ENCODE results near the gene SLC25A11. TPM values are rescaled to one million over a fixed set of nuclear protein-coding genes. Genes with fewer than 3 reads are reported as not detected.
"Not testable (repeated sequence)": the region's sequence is repeated elsewhere in the genome, so short reads cannot be mapped to it uniquely, and the experiment has no call there.

Gene SLC25A11
- total RNA-seq, 2 donors from 2014 or later = 40.4 to 43.8 TPM

GRCh38 chr17:4908711-4909496, 30.9 kb downstream of the SLC25A11 start:
- H3K36me3 Mint-ChIP-seq (ENCODE audit: insufficient read depth in 2 of 2) = no peaks in the 10 kb centered on the region
- H3K4me3 Mint-ChIP-seq = no peak overlapping the region
- H3K27ac Mint-ChIP-seq = no peak overlapping the region
- H3K4me1 Mint-ChIP-seq (ENCODE audit: low read depth) = peaks cover under 1% of the 10 kb centered on the region
- H3K9me3 Mint-ChIP-seq = no peaks in the 10 kb centered on the region
- DNase-seq = peak; percentile 82 to 84
- ATAC-seq (replicated peaks in 1 of 2) = peak; percentile 96 to 98
- H3K27me3 Mint-ChIP-seq (ENCODE audit: low read depth) = no peaks in the 10 kb centered on the region

DNA sequence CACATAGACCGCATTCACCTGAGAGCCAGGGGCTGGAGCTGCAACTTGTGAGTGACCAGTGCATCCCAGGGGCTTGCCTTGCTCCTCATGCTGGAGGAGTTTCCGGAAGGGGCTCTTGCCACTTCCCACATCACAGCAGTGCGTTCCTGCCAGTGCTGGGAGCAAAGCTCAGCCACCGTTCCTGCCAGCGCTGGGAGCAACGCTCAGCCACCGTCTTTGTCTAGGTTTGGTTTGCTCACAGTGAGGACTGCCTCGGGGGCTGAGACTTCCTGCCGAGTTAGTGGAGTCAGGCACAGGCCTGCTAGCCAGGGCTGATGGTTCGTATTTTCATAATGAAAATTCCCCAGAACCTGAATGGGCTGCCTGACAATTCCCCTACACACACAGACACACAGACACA, 31.5 kb downstream of the SLC25A11 start:
- H3K4me1 Mint-ChIP-seq (ENCODE audit: low read depth) = peaks cover 6% of the 10 kb centered on the region
- H3K4me3 Mint-ChIP-seq = no peak overlapping the region
- H3K27me3 Mint-ChIP-seq (ENCODE audit: low read depth) = no peaks in the 10 kb centered on the region
- H3K27ac Mint-ChIP-seq = no peak overlapping the region
- H3K36me3 Mint-ChIP-seq (ENCODE audit: insufficient read depth in 2 of 2) = no peaks in the 10 kb centered on the region
- DNase-seq = no peak
- peak; percentile 30 for ATAC-seq (replicated peaks in 1 of 2)
- no peaks in the 10 kb centered on the region for H3K9me3 Mint-ChIP-seq

- H3K27ac Mint-ChIP-seq; H3K9me3 Mint-ChIP-seq; H3K36me3 Mint-ChIP-seq (ENCODE audit: insufficient read depth in 2 of 2); DNase-seq; ATAC-seq (replicated peaks in 1 of 2); H3K4me3 Mint-ChIP-seq; H3K27me3 Mint-ChIP-seq (ENCODE audit: low read depth): not testable (repeated sequence)
- peaks cover 18% of the 10 kb centered on the region for H3K4me1 Mint-ChIP-seq (ENCODE audit: low read depth)
Observed at GRCh38 chr17:4906642-4907041, 33.2 kb downstream of the SLC25A11 start.

- peak within 1 kb of the TSS; percentile 75 for H3K27ac Mint-ChIP-seq
- no peaks in the 10 kb centered on the region for H3K27me3 Mint-ChIP-seq (ENCODE audit: low read depth)
- H3K36me3 Mint-ChIP-seq (ENCODE audit: insufficient read depth in 2 of 2) = peaks cover 0 to 7% of the 10 kb centered on the region in 2 donors
- peaks cover 30% of the 10 kb centered on the region for H3K4me1 Mint-ChIP-seq (ENCODE audit: low read depth)
- ATAC-seq (replicated peaks in 1 of 2) (peak; percentile 41 to 49), DNase-seq (peak; percentile 80 to 84)
- H3K9me3 Mint-ChIP-seq = no peaks in the 10 kb centered on the region
- peak within 1 kb of the TSS; percentile 78 to 79 for H3K4me3 Mint-ChIP-seq
Observed at GRCh38 chr17:4903051-4903818, 36.6 kb downstream of the SLC25A11 start, which contains the start of gene CHRNE. CHRNE (minus strand) TSS chr17:4903098; CDS start chr17:4903063, 35 bp downstream.

DNA sequence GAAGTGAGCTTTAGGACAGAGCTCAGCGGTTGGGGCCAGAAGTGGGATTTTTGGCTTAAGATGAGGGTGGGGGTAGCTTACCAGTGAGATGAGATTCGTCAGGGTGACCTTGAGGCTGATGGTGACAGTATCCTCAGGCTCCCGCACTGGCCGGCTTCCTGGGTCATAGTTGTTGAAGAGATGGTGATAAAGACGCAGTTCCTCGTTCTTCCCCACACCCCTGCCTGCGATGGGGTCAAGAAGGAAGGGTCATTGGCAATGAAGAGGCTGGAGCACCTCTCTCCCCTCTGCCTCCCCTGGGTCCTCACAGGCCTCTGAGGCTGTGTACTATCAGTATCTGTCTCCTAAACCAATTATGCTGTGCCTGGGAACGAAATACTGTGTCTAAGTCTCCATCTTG, 37.3 kb downstream of the SLC25A11 start:
- Mint-ChIP-seq H3K27ac (peak overlapping the region; percentile 75), H3K9me3 (no peaks in the 10 kb centered on the region), H3K4me1 (ENCODE audit: low read depth) (peaks cover 30% of the 10 kb centered on the region), H3K4me3 (peak overlapping the region; percentile 35 to 79), H3K27me3 (ENCODE audit: low read depth) (no peaks in the 10 kb centered on the region), H3K36me3 (ENCODE audit: insufficient read depth in 2 of 2) (peaks cover 0 to 7% of the 10 kb centered on the region in 2 donors)
- DNase-seq (no peak), ATAC-seq (replicated peaks in 1 of 2) (no peak)

GRCh38 chr17:4901648-4902344, 38.0 kb downstream of the SLC25A11 start:
- ATAC-seq (replicated peaks in 1 of 2) (no peak), DNase-seq (peak in 1 of 2 donors; percentile 24)
- Mint-ChIP-seq H3K27me3 (ENCODE audit: low read depth) (no peaks in the 10 kb centered on the region), H3K27ac (no peak overlapping the region), H3K9me3 (no peaks in the 10 kb centered on the region), H3K4me1 (ENCODE audit: low read depth) (peaks cover 30% of the 10 kb centered on the region), H3K4me3 (peak overlapping the region in 1 of 2 donors; percentile 86), H3K36me3 (ENCODE audit: insufficient read depth in 2 of 2) (peaks cover 0 to 7% of the 10 kb centered on the region in 2 donors)

GRCh38 chr17:4901108-4901647, 38.7 kb downstream of the SLC25A11 start:
- H3K27ac Mint-ChIP-seq = no peak overlapping the region
- peaks cover 30% of the 10 kb centered on the region for H3K4me1 Mint-ChIP-seq (ENCODE audit: low read depth)
- H3K27me3 Mint-ChIP-seq (ENCODE audit: low read depth) = no peaks in the 10 kb centered on the region

GRCh38 chr17:4900231-4901107, 39.4 kb downstream of the SLC25A11 start:
- peak; percentile 56 to 65 for DNase-seq
- H3K4me3 Mint-ChIP-seq = peak overlapping the region; percentile 86 to 89

More at GRCh38 chr17:4901108-4901647, 38.7 kb downstream of the SLC25A11 start:
- H3K4me3 Mint-ChIP-seq = peak overlapping the region; percentile 86 to 89
- peaks cover 0 to 7% of the 10 kb centered on the region in 2 donors for H3K36me3 Mint-ChIP-seq (ENCODE audit: insufficient read depth in 2 of 2)
- no peaks in the 10 kb centered on the region for H3K9me3 Mint-ChIP-seq
- no peak for DNase-seq
- ATAC-seq (replicated peaks in 1 of 2) = no peak

GRCh38 chr17:4899341-4900230, 40.3 kb downstream of the SLC25A11 start, which contains the start of gene C17orf107:
C17orf107 (plus strand) TSS chr17:4899536; CDS start chr17:4899763, 227 bp downstream.
- Mint-ChIP-seq H3K27me3 (ENCODE audit: low read depth) (no peaks in the 10 kb centered on the region), H3K36me3 (ENCODE audit: insufficient read depth in 2 of 2) (peaks cover 0 to 7% of the 10 kb centered on the region in 2 donors), H3K9me3 (no peaks in the 10 kb centered on the region), H3K4me3 (peak within 1 kb of the TSS; percentile 86 to 89), H3K4me1 (ENCODE audit: low read depth) (peaks cover 30% of the 10 kb centered on the region), H3K27ac (peak within 1 kb of the TSS; percentile 59)
- peak; percentile 98 to 99 for DNase-seq
- ATAC-seq (replicated peaks in 1 of 2) = peak; percentile 82

More at GRCh38 chr17:4900231-4901107, 39.4 kb downstream of the SLC25A11 start:
- Mint-ChIP-seq H3K9me3 (no peaks in the 10 kb centered on the region), H3K4me1 (ENCODE audit: low read depth) (peaks cover 30% of the 10 kb centered on the region), H3K36me3 (ENCODE audit: insufficient read depth in 2 of 2) (peaks cover 0 to 7% of the 10 kb centered on the region in 2 donors), H3K27ac (no peak overlapping the region), H3K27me3 (ENCODE audit: low read depth) (no peaks in the 10 kb centered on the region)
- ATAC-seq (replicated peaks in 1 of 2) = peak; percentile 20 to 35

GRCh38 chr17:4898927-4899326, 40.9 kb downstream of the SLC25A11 start:
- no peak for DNase-seq
- no peak for ATAC-seq (replicated peaks in 1 of 2)
- Mint-ChIP-seq H3K36me3 (ENCODE audit: insufficient read depth in 2 of 2) (peaks cover 0 to 7% of the 10 kb centered on the region in 2 donors), H3K4me1 (ENCODE audit: low read depth) (peaks cover 30% of the 10 kb centered on the region), H3K4me3 (peak overlapping the region; percentile 73 to 86), H3K27ac (no peak overlapping the region), H3K9me3 (no peaks in the 10 kb centered on the region), H3K27me3 (ENCODE audit: low read depth) (no peaks in the 10 kb centered on the region)

GRCh38 chr17:4898351-4898750, 41.5 kb downstream of the SLC25A11 start:
- no peaks in the 10 kb centered on the region for H3K9me3 Mint-ChIP-seq
- H3K27ac Mint-ChIP-seq = no peak overlapping the region
- H3K4me3 Mint-ChIP-seq = peak overlapping the region; percentile 73
- ATAC-seq (replicated peaks in 1 of 2) (no peak), DNase-seq (no peak)
- H3K4me1 Mint-ChIP-seq (ENCODE audit: low read depth) = peaks cover 24% of the 10 kb centered on the region
- H3K27me3 Mint-ChIP-seq (ENCODE audit: low read depth) = no peaks in the 10 kb centered on the region
- H3K36me3 Mint-ChIP-seq (ENCODE audit: insufficient read depth in 2 of 2) = peaks cover 0 to 7% of the 10 kb centered on the region in 2 donors

All from activated T-cell treated with anti-CD3 and anti-CD28 coated beads, Interleukin-2, amount 50 U/mL, for 72 hours (primary cell).